GM18907 (cell line): ENCODE results near the gene CYP4X1.
"Not testable (repeated sequence)": the region's sequence is repeated elsewhere in the genome, so short reads cannot be mapped to it uniquely, and the experiment has no call there.

ENCODE experiments used
- ATAC-seq: cut with Tn5 transposase; IDR thresholded peaks from one replicate; pipeline ENCODE4 v1.9.1; 2021; ENCODE audit warnings: mild to moderate bottlenecking, moderate library complexity; ENCODE audit not compliant: unreplicated experiment

CYP4X1 gene

DNA sequence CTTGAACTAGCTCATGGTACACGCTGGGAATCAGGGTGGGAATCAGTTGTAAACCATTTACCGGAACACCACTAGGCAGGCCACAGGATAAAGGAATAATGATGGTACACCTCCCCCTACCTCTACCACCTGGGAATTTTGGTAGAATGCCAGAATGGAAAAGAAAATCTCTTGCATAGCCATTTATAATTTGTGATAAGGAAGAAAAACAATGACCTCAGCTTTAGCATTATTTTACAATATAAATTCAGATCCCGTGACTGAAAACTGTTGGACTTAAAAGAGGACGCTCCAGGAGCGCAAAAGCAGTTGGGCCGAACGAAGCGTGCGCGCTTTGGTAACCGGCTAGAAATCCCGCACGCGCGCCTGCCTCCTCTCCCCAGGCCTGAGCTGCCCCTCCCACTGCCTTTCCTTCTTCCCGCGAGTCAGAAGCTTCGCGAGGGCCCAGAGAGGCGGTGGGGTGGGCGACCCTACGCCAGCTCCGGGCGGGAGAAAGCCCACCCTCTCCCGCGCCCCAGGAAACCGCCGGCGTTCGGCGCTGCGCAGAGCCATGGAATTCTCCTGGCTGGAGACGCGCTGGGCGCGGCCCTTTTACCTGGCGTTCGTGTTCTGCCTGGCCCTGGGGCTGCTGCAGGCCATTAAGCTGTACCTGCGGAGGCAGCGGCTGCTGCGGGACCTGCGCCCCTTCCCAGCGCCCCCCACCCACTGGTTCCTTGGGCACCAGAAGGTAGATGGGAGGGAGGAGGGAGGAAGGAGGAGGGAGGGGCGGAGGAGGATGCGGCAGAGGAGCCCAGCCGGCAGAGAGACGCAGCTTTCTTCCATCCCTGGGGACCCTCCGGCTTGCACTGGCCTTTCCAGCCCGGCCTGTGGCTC lies at the start of gene CYP4X1:
Gene CYP4X1 (plus strand): TSS at position 402 of the 873 bp plus-strand sequence. CDS start 149 bp downstream, at position 551.
- no peak for ATAC-seq

DNA sequence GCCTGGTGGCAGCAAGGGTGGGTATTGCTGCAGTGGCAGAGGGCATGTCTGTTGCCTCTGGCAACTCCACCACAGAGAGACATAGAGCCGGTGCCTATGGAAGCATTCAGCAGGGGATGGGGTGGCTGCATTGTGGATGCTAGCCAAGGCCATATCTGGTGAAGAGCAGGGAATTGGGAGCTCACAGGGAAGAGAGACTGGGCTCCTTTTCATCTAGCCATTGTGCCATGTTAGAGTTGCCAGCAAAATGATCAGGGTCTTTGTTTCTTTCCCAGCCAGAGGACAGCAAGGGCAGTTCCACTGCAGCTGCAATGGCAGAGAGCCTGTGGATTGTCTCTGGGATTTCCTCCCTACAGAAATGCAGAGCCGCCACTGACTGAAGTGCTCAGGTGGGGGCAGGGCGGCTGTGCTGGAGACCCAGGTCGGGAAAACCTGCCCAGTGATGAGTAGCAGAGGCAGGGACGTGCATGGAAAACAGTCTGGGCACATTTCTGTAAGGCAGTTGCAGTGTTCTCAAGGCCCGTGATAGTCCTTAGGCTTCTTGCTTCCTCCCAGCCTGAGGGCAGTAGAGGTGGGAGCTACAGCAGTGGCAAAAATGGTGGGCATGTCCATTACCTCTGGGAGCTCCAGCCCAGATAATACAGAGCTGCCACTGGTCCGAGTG lies 40.2 kb upstream of the CYP4X1 start:
- no peak for ATAC-seq

DNA sequence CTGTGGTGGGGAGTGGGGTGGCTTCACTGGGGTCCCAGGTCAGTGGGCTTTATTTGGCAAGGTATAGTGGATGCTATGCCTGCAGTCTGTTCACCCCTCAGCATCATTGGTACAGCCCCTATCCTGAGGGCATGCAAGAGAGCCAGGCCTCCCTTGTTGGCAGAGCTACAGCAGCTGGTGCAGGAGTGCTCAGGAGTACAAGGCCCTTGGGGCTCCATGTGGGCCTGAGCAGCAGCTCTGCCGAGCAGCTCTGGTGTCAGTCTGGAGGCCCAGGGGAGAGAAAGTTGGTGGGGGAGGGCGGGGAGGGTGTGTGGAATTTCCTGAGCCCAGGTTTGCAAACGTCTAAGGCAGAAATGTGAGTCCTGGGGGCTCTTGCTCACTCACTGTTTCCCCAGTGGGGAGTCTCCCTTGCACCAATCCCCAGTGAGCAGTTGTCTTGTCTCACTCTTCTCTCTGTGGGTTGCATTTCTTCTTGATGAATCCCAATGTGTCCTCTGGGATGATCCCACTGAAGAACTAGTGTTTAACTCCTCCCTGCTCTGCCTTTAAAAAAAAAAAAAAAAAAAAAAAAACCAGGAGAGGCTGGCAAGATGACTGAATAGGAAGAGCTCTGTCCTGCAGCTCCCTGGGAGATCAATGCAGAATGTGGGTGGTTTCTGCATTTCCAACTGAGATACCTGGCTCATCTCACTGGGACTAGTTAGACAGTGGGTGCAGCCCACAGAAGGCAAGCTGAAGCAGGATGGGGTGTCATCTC lies 39.5 kb upstream of the CYP4X1 start:
- ATAC-seq: no peak

DNA sequence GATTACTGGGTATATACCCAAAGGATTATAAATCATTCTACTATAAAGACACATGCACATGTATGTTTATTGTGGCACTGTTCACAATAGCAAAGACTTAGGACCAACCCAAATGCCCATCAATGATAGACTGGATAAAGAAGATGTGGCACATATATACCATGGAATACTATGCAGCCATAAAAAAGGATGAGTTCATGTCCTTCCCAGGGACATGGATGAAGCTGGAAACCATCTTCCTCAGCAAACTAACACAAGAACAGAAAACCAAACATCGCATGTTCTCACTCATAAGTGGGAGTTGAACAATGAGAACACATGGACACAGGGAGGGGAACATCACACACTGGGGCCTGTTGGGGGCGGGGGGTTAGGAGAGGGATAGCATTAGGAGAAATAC lies 32.9 kb upstream of the CYP4X1 start:
- ATAC-seq: not testable (repeated sequence)

DNA sequence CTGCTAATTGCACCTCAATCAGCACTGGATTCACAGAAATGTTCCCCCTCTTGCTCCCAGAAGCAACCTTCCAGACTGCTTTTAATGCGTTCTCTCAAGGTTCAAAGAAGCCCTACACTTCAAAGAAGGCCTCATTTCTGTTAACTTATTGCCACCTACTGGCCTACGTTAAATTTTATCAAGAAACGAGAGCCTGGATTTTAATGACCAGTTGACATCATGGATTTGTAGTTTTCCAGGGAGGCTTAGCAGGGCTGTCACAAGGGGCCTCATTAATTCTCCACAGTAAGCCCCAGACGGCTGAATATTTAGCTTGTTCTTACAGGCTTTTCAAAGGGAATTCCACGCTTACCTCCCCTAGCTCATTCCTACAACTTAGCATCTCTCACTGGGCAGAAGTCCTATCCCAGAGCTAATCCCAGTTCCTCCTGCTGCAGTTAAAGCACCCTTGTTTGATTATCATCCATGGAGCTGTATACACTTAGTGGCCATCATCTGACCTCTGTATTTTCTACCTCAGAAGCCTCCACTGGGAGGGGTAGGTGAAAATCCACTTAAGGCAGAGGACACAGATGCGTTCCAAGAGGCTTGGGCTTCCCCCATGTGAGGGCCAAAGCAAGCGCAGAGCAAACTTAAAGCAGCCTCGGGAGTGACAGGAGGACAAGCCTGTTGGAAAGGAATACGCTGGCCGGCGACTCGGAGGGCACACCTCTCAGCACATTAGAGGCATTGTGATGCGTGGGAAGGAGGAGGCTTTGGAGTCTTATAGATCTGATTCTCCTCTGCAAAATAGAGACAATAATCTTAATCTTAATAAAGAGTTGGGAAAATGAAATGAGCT lies 32.2 kb upstream of the CYP4X1 start:
- ATAC-seq: no peak

DNA sequence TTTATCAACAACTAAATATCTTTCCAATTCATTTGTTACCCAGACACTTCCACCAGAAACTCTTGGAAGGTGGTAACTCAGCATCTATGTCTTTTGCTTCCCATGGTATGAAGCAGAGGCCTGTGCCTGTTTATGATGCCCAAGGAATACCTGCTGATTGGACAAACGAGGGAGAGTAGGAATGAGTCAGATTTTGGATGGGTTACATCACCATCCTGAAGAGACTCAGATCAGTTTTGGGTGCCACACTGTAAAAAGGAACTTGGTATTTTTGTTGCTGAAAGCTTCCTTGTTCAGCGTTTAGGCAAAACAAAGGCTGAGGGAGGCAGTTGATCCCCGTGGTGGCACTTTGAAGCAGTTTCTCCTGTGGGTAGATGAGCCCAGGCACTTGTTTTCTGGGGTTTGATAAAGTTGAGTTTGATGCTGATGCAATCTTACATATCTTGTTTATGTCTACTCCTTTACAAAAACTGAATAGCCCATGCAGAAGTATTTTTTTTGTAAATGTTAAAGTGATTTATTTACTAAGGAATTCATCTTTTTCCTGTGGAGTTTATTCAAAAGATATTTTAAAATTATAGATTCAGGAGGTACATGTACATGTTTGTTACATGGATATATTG lies 26.7 kb upstream of the CYP4X1 start:
- ATAC-seq: no peak

GRCh38 chr1:47002211-47002610 lies 21.3 kb upstream of the CYP4X1 start:
- no peak for ATAC-seq

GRCh38 chr1:47003896-47004403 lies 19.5 kb upstream of the CYP4X1 start:
- ATAC-seq: no peak

- ATAC-seq: not testable (repeated sequence)
Measured at GRCh38 chr1:47006437-47006836, 17.0 kb upstream of the CYP4X1 start.

- no peak for ATAC-seq
Measured at GRCh38 chr1:47013293-47013692, 10.2 kb upstream of the CYP4X1 start.

- ATAC-seq: no peak
Measured at GRCh38 chr1:47021070-47021469, 2.4 kb upstream of the CYP4X1 start.

GRCh38 chr1:47024141-47024801 lies 802 bp downstream of the CYP4X1 start:
- ATAC-seq: no peak

GRCh38 chr1:47030170-47030805 lies 6.8 kb downstream of the CYP4X1 start:
- no peak for ATAC-seq

GRCh38 chr1:47031059-47031458 lies 7.6 kb downstream of the CYP4X1 start:
- ATAC-seq: no peak

GRCh38 chr1:47031585-47031984 lies 8.1 kb downstream of the CYP4X1 start:
- ATAC-seq: no peak

GRCh38 chr1:47036764-47037163 lies 13.3 kb downstream of the CYP4X1 start:
- ATAC-seq: no peak

DNA sequence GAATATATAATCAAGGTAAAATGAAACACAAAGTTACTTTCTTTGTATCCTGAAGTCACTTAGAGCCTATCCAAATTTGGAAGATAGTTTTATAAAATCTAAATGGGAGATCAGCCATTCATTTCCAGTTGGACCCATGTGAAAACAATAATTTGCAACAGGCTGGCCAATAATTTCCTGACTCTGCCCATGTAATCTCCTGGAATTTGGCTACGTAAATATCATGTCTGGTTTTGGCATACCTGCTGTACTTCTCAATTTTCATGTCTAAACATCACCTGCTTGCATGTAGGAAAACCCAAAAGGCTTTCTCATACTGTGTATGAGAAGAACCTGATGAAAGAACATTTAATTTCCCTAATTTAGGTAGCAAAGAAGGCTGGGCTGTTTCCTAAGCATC lies 35.9 kb downstream of the CYP4X1 start:
- ATAC-seq: no peak

DNA sequence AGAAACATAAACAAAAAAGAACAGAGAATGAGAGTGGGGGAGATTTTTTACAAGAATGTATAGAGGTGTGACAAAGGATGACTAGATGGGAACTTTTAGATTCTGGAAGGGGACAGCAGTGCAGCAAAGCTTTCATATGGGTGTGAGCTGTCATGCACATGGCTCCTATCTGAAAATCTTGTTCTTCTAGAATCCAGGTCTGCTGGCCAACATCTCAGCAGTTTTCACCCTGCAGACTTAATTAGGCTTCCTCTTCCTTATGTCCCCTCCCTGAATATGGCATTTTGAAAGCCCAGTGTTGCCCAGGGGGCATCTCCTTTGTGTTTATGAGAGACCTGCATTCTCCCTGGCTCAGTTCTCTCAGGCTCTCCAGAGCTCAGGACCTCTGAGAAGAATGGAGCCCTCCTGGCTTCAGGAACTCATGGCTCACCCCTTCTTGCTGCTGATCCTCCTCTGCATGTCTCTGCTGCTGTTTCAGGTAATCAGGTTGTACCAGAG lies 43.7 kb downstream of the CYP4X1 start, which contains the start of gene CYP4Z1:
Gene CYP4Z1 (plus strand): TSS at position 135 of the 498 bp plus-strand sequence. CDS start 260 bp downstream, at position 395.
- ATAC-seq: no peak

- not testable (repeated sequence) for ATAC-seq
Measured at GRCh38 chr1:47069080-47069479, 45.6 kb downstream of the CYP4X1 start.
